Uterus (tissue), 4 donors: ENCODE data around the gene ME3. TPM values are rescaled to one million over a fixed set of nuclear protein-coding genes. Genes with fewer than 3 reads are reported as not detected.

Experiments
- DNase-seq, 2 donors: peaks; one replicate each; pipeline ENCODE4 v3.0.0-alpha.2; 2019 to 2020
- H3K27ac ChIP-seq, 2 donors: fragments of 200-600 bp; sonication (generic); 1 replicate in 1 of 2; 2 replicates in 1 of 2; pipeline ENCODE4 v1.5.1; 2016 to 2018
- H3K27me3 ChIP-seq, 2 donors: fragments of 200-600 bp; sonication (generic); one replicate each; pipeline ENCODE4 v1.5.1; 2018 to 2019; ENCODE audit warnings: control low read depth in 1 of 2
- H3K36me3 ChIP-seq, 2 donors: fragments of 200-600 bp; sonication (generic); one replicate each; pipeline ENCODE4 v1.5.1; 2019; ENCODE audit warnings: control low read depth in 1 of 2
- H3K4me1 ChIP-seq, 2 donors: fragments of 200-600 bp; sonication (generic); one replicate each; pipeline ENCODE4 v1.5.1; 2018 to 2019; ENCODE audit warnings: control low read depth in 1 of 2
- H3K4me3 ChIP-seq, 2 donors: fragments of 200-600 bp; sonication (generic); 1 replicate in 1 of 2; 2 replicates in 1 of 2; pipeline ENCODE4 v1.5.1; 2018 to 2019; ENCODE audit warnings: mild to moderate bottlenecking in 1 of 2
- H3K9me3 ChIP-seq, 2 donors: fragments of 200-600 bp; sonication (generic); one replicate each; pipeline ENCODE4 v1.5.1; 2019; ENCODE audit warnings: control low read depth in 1 of 2
- CTCF ChIP-seq, 4 experiments: fragments of 200-600 bp in 2 of 4; fragments of 450-650 bp in 2 of 4; sonication (generic) in 2 of 4; IDR thresholded peaks; one replicate each; pipeline ENCODE4 v1.5.1; 2016 to 2019; ENCODE audit warnings: antibody characterized with exemption in 4 of 4, mild to moderate bottlenecking in 2 of 4, moderate library complexity in 1 of 4
- POLR2A ChIP-seq, 2 donors: fragments of 450-650 bp; IDR thresholded peaks; one replicate each; pipeline ENCODE4 v1.6.1; 2016; ENCODE audit warnings: antibody characterized with exemption in 2 of 2, mild to moderate bottlenecking in 1 of 2, moderate library complexity in 1 of 2
- intact Hi-C: fragments of 100-400 bp; cut with DNase I; formaldehyde crosslinking; loops from one replicate; pipeline ENCODE4 v1.15.1; 2023; ENCODE audit warnings: low total_unique reads
- total RNA-seq, 4 donors: library from RNA; depleted of rRNA in 3 of 4; stranded (reverse); fragments of >200 nt in 3 of 4; gene quantifications; one replicate each; pipeline versions ENCODE4 v1.1.0 to v1.2.4, GENCODE V29; 2014 to 2023
- donor health status: DM: yes; HTN: yes; CAD: no.

ME3 gene
- total RNA-seq, 4 donors from 2014 or later, result 44.3 to 169 (median 54.2) TPM

GRCh38 chr11:86395061-86395551 is 277.3 kb downstream of the ME3 start:
- no peaks in the 10 kb centered on the region for H3K27me3 ChIP-seq
- no peaks in the 10 kb centered on the region for H3K9me3 ChIP-seq
- peak in 1 of 2 donors; percentile 19 for DNase-seq
- H3K27ac ChIP-seq, result no peak overlapping the region
- H3K36me3 ChIP-seq, result no peaks in the 10 kb centered on the region
- intact Hi-C loops, result no loop called here
- H3K4me1 ChIP-seq, result no peaks in the 10 kb centered on the region
- TF ChIP-seq POLR2A (IDR thresholded peaks at IDR 0.05) (no peak), CTCF (IDR thresholded peaks at IDR 0.05) (no peak)
- no peak overlapping the region for H3K4me3 ChIP-seq

Other genes with a start within 250 kb of the ME3 start
- gene PRSS23, start 127.9 kb upstream of the ME3 start, total RNA-seq, result 100 to 1,000 TPM in 2 of 4 donors, 10 to 100 TPM in 2; 28.8 to 126 (median 106) TPM